Measurements from ENCODE around the gene BANK1. TPM values are rescaled to one million over a fixed set of nuclear protein-coding genes. Genes with fewer than 3 reads are reported as not detected.
A peak's percentile ranks its signal among the peaks of the same experiment; 100 is the strongest.

BANK1 gene
- total RNA-seq, 1 donor from 2014 or later: 0.19 TPM

- Histone ChIP-seq H4K20me1 (ENCODE audit: low read depth) (no peaks in the 10 kb centered on the region), H3K9me3 (ENCODE audit: low read depth) (no peaks in the 10 kb centered on the region), H3K27ac (no peak overlapping the region), H3K36me3 (no peaks in the 10 kb centered on the region), H3K79me2 (ENCODE audit: low read depth) (no peaks in the 10 kb centered on the region), H3K27me3 (no peaks in the 10 kb centered on the region), H2AFZ (replicated peaks) (peak overlapping the region; percentile 17), H3K4me2 (no peak overlapping the region), H3K9ac (no peak overlapping the region), H3F3A (ENCODE audit: low read depth) (no peaks in the 10 kb centered on the region), H3K4me3 (no peak overlapping the region), H3K4me1 (no peaks in the 10 kb centered on the region)
- Mint-ChIP-seq H3K4me3 (no peak overlapping the region), H3K27ac (no peak overlapping the region), H3K36me3 (no peaks in the 10 kb centered on the region), H3K9me3 (no peaks in the 10 kb centered on the region), H3K27me3 (ENCODE audit: insufficient read depth, low read depth) (no peaks in the 10 kb centered on the region), H3K4me1 (no peaks in the 10 kb centered on the region)
- DNase-seq (ENCODE audit: low spot score): no peak
- TF ChIP-seq EZH2phosphoT487 (IDR thresholded peaks at IDR 0.05) (no peak), CTCF (IDR thresholded peaks at IDR 0.05) (no peak), EZH2 (IDR thresholded peaks at IDR 0.05) (no peak)
Observed at GRCh38 chr4:101970547-101971155, 180.1 kb downstream of the BANK1 start.

DNA sequence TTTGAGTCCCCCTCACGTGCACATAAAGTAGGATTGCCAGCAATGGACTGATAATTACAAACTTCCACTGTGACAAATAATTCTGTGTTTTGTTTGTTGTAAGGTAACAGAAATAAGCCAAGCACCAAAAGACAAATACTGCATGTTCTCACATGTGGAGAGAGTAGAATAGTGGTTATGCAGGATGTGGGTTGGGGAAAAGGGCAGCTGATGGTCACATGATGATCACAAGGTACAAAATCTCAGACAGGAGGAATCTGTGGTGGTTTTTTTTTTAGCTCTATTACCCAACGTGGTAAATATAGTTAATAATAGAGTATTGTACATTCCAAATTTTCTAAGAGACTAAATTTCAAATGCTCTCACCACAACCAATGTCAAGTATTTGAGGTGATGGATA is 182.3 kb downstream of the BANK1 start:
- H3K4me3 Mint-ChIP-seq: no peak overlapping the region
- Histone ChIP-seq H3K4me1 (no peaks in the 10 kb centered on the region), H3K27ac (no peak overlapping the region), H3K79me2 (ENCODE audit: low read depth) (no peaks in the 10 kb centered on the region), H3K9me3 (ENCODE audit: low read depth) (no peaks in the 10 kb centered on the region), H3F3A (ENCODE audit: low read depth) (no peaks in the 10 kb centered on the region), H2AFZ (replicated peaks) (no peak overlapping the region), H3K4me3 (no peak overlapping the region), H4K20me1 (ENCODE audit: low read depth) (no peaks in the 10 kb centered on the region), H3K27me3 (no peaks in the 10 kb centered on the region), H3K4me2 (no peak overlapping the region), H3K36me3 (no peaks in the 10 kb centered on the region), H3K9ac (no peak overlapping the region)
- no peaks in the 10 kb centered on the region for H3K4me1 Mint-ChIP-seq
- no peak for DNase-seq (ENCODE audit: low spot score)
- H3K36me3 Mint-ChIP-seq: no peaks in the 10 kb centered on the region
- no peaks in the 10 kb centered on the region for H3K9me3 Mint-ChIP-seq
- no peak overlapping the region for H3K27ac Mint-ChIP-seq
- TF ChIP-seq EZH2phosphoT487 (IDR thresholded peaks at IDR 0.05) (no peak), EZH2 (IDR thresholded peaks at IDR 0.05) (no peak), CTCF (IDR thresholded peaks at IDR 0.05) (no peak)
- H3K27me3 Mint-ChIP-seq (ENCODE audit: insufficient read depth, low read depth): no peaks in the 10 kb centered on the region

- Mint-ChIP-seq H3K9me3 (no peaks in the 10 kb centered on the region), H3K27me3 (ENCODE audit: insufficient read depth, low read depth) (no peaks in the 10 kb centered on the region), H3K4me1 (no peaks in the 10 kb centered on the region), H3K27ac (no peak overlapping the region), H3K36me3 (no peaks in the 10 kb centered on the region), H3K4me3 (no peak overlapping the region)
- no peaks in the 10 kb centered on the region for H3K79me2 ChIP-seq (ENCODE audit: low read depth)
- H3K9me3 ChIP-seq (ENCODE audit: low read depth): no peaks in the 10 kb centered on the region
- H3K27me3 ChIP-seq: no peaks in the 10 kb centered on the region
- H3K27ac ChIP-seq: no peak overlapping the region
- no peaks in the 10 kb centered on the region for H3K36me3 ChIP-seq
- H2AFZ ChIP-seq (replicated peaks): no peak overlapping the region
- no peaks in the 10 kb centered on the region for H4K20me1 ChIP-seq (ENCODE audit: low read depth)
- no peaks in the 10 kb centered on the region for H3K4me1 ChIP-seq
- no peak for DNase-seq (ENCODE audit: low spot score)
- no peak overlapping the region for H3K4me2 ChIP-seq
- H3K9ac ChIP-seq: no peak overlapping the region
- no peaks in the 10 kb centered on the region for H3F3A ChIP-seq (ENCODE audit: low read depth)
- no peak overlapping the region for H3K4me3 ChIP-seq
- no peak for TF ChIP-seq EZH2 (IDR thresholded peaks at IDR 0.05)
- no peak for TF ChIP-seq CTCF (IDR thresholded peaks at IDR 0.05)
- no peak for TF ChIP-seq EZH2phosphoT487 (IDR thresholded peaks at IDR 0.05)
Observed at GRCh38 chr4:101973361-101973760, 182.8 kb downstream of the BANK1 start.
